Measurements from ENCODE around the gene DENND1A. TPM values are rescaled to one million over a fixed set of nuclear protein-coding genes. Genes with fewer than 3 reads are reported as not detected.
"Not testable (repeated sequence)": the region's sequence is repeated elsewhere in the genome, so short reads cannot be mapped to it uniquely, and the experiment has no call there.

Gene DENND1A
- total RNA-seq, 1 donor from 2014 or later: 37.3 TPM

DNA sequence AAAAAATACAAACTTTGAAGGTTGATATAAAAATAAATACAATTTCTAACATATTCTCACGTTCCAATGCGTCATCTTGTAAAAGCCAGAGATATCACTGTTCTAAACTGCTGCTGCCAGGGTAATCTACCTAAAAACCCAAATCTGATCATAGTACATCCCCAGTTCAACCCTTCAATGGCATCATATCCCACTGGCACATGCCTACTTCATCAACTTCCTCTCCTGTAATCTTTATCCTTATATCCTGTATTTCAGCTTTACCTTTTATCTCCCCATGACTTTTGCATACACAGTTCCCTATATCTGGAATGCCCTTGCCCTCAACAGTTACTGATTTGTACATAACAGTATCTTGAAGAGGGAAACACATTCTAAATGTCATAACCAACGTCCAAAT is 7.5 kb downstream of the DENND1A start:
- DNase-seq: no peak

GRCh38 chr9:123914517-123915196 is 15.3 kb downstream of the DENND1A start:
- DNase-seq: no peak

- no peak for DNase-seq
Measured at GRCh38 chr9:123912167-123912897, 17.6 kb downstream of the DENND1A start.

DNA sequence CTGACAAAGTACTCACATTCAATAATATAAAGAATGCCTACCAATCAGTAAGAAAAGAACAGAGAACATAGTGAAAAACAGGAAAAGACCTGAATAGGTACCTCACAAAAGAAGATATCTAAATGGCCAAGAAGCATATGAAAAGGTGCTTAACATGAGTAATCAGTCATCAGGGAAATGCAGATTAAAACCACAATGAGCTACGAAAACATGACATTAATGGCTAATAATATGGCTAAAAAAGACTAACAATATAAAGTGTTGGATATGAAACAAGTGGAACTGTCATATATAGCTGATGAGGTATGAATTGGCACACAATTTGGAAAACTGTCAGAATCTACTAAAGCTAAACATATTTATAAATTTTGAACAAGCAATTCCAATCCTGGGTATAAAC is 18.9 kb downstream of the DENND1A start:
- no peak for DNase-seq

- not testable (repeated sequence) for DNase-seq
Measured at GRCh38 chr9:123909192-123909591, 20.7 kb downstream of the DENND1A start.

DNA sequence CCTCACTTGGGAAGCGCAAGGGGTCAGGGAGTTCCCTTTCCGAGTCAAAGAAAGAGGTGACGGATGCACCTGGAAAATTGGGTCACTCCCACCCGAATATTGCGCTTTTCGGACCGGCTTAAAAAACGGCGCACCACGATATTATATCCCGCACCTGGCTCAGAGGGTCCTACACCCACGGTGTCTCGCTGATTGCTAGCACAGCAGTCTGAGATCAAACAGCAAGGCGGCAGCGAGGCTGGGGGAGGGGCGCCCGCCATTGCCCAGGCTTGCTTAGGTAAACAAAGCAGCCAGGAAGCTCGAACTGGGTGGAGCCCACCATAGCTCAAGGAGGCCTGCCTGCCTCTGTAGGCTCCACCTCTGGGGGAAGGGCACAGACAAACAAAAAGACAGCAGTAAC is 26.4 kb downstream of the DENND1A start:
- DNase-seq: not testable (repeated sequence)

GRCh38 chr9:123894822-123895221 is 35.1 kb downstream of the DENND1A start:
- no peak for DNase-seq

- no peak for DNase-seq
Measured at GRCh38 chr9:123893831-123894460, 36.0 kb downstream of the DENND1A start.

GRCh38 chr9:123893115-123893514 is 36.8 kb downstream of the DENND1A start:
- DNase-seq: no peak

- no peak for DNase-seq
Measured at GRCh38 chr9:123887837-123888236, 42.1 kb downstream of the DENND1A start.

DNA sequence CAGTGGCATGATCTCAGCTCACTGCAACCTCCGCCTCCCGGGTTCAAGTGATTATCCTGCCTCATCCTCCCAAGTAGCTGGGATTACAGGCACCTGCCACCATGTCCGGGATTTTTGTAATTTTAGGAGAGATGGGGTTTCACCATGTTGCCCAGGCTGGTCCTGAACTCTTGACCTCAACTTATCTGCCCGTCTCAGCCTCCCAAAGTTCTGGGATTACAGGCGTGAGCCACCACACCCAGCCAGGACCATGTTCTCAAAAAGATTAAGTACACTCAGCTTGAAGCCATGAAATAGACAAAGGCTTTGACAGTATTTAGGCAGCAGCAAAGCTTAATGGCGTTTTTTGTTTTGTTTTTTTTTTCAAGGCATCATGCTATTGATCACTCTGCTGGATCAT is 44.1 kb downstream of the DENND1A start:
- not testable (repeated sequence) for DNase-seq

GRCh38 chr9:123883634-123884033 is 46.3 kb downstream of the DENND1A start:
- no peak for DNase-seq

- no peak for DNase-seq
Measured at GRCh38 chr9:123881604-123882003, 48.3 kb downstream of the DENND1A start.

GRCh38 chr9:123880420-123880819 is 49.5 kb downstream of the DENND1A start:
- no peak for DNase-seq

DNA sequence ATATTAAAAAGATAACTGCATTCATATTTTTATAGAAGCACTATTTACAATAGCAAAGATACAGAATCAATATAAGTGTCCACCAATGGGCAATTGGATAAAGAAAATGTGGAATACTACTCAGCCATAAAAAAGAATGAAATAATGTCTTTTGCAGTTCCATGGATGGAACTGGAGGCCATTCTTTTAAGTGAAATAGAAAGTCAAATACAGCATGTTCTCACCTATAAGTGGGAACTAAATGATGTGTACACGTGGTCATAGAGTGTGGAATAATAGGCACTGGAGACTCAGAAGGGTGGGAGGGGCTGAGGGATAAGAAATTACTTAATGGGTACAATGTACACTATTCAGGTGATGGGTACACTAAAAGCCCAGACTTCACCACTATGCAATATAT is 53.2 kb downstream of the DENND1A start:
- DNase-seq: no peak

GRCh38 chr9:123872710-123873109 is 57.2 kb downstream of the DENND1A start:
- DNase-seq: no peak

GRCh38 chr9:123871781-123872180 is 58.1 kb downstream of the DENND1A start:
- peak; percentile 4 for DNase-seq

DNA sequence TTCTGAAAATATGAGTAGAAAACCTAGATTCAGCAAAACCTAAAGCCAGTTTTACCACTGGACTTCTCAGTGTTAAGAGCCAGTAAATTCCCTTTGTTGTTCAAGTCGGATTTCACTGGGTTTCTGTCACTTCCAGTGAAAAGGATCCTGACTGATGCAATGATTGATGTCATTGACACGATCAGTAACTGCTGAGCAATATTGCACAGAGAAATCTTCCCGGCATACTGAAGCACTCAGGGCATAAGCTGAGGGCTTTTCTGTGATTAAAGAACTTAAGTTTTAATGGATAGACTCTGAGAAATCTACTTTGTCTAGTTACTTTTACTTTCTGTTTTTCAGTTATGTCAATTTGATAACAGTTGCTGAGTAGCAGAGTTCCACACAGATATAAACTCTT is 61.9 kb downstream of the DENND1A start:
- no peak for DNase-seq

DNA sequence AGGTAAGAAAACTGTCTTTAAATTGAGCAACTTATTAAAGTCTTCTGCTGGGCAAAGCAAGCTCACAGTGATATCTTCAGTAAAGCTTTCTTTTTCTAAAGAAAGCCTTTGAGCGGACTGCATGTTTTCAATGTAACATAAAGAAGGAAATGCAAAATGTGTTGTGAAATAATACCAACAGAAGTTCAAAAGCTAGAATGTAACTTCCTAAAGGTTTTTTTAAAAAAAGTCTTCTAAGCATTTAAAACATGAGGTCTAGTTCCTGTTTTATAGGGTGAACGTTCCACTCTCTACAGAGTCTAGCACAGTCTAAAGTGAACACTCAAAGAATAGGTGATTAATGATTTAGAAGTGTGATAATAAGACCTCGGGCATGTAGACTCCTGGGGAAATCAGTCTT is 62.9 kb downstream of the DENND1A start:
- DNase-seq: no peak

DNA sequence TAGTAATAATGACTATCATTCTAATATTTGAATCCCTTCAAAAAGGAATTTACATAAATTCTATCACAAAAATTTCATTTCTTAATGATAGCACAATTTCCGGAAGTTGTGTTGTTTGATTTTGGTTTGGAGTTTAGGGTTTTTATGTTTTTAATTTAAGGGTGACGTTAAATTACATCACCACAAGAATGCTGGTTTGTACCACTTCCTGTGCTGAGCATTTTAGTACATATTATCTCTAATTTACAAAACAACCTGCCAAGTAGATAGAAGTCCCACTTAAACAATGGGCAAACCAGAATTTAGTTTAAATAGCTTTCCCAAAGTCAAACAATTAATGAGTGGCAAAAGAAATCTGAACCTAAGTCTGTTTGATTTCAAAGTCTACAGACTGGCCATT is 63.4 kb downstream of the DENND1A start:
- no peak for DNase-seq

DNA sequence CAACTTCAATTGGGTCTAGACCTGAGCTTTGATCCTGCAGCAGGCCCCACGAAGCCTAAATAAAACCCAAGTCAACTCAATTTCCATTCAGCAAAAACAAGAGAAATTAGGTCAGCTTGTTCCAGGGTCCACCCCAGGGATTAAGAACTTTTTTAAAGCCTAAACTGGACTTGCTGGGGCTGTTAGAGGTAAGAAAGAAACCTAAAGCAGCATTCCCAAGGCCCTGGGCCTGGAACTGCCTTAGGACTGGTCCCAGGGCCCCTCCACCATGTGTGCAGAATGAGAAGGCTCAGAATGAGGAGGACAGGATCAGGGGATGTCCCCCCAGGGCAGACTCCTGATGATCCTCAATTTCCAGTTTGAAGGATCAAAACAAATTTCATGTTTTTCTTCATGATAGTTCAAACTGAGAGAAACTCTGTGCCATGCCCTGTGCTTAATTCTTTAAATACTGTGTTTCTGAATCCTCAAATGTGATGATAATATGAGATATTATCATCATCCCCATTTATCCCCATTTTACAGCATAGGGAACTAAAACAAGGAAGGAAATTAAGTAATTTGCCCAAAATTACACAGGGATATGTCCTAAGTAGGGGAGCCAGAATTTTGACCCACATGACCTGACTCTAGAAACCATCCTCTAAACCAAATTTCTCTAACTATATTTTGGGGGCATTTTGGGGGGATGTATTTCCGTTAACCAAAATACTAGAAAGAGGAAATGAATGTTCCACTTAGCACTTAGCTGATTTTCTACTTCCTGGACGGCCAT is 64.5 kb downstream of the DENND1A start:
- DNase-seq: no peak

- DNase-seq: no peak
Measured at GRCh38 chr9:123864251-123864650, 65.7 kb downstream of the DENND1A start.
